Measurements from ENCODE around the gene ARHGAP31.

DNA sequence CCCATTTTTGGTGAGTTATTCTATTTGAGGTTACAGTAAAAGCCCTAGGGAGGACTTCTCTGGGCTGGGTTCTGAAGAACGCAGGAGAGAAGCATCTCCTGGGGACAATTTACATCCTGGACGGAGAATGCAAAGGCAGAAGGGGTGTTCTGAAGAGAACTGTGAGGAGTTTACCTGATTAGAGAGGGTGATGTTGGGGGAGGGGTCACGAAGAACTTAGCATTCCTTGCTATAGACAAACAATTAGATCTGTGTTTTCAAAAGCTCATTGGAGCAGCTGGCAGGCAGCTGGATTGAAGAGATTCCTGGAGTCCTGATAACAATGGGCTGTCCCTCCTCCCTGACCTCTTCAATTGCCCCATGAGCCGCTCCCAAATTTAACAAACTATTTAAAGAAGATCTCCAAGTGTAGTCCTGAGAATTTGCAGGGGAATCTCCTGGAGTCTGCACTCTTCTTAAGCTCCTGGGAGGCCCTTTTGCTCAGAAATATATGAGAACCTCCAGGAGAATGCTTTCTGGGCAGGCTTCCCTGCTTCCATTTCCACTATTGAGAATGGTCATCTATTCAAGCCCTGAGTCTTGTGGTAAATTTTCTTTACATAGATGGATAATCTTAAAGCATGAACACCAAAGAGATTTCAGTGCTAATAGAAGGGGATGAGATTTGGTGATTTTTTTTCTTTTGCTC is 55.3 kb downstream of the ARHGAP31 start:
- TF ChIP-seq EP300 (IDR thresholded peaks at IDR 0.05) (no peak), POLR2A (IDR thresholded peaks at IDR 0.05) (no peak)
- TF ChIP-seq, protein P1, sequence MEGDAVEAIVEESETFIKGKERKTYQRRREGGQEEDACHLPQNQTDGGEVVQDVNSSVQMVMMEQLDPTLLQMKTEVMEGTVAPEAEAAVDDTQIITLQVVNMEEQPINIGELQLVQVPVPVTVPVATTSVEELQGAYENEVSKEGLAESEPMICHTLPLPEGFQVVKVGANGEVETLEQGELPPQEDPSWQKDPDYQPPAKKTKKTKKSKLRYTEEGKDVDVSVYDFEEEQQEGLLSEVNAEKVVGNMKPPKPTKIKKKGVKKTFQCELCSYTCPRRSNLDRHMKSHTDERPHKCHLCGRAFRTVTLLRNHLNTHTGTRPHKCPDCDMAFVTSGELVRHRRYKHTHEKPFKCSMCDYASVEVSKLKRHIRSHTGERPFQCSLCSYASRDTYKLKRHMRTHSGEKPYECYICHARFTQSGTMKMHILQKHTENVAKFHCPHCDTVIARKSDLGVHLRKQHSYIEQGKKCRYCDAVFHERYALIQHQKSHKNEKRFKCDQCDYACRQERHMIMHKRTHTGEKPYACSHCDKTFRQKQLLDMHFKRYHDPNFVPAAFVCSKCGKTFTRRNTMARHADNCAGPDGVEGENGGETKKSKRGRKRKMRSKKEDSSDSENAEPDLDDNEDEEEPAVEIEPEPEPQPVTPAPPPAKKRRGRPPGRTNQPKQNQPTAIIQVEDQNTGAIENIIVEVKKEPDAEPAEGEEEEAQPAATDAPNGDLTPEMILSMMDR (IDR thresholded peaks at IDR 0.05) = no peak
